Gastrocnemius medialis (tissue), 4 donors: ENCODE data around the gene DTNBP1.

Experiments used
- CTCF ChIP-seq, 5 experiments: fragments of 450-650 bp in 3 of 5; fragments of 200-600 bp in 2 of 5; sonication (generic) in 2 of 5; IDR thresholded peaks in 4 of 5; conservative IDR thresholded peaks in 1 of 5; 1 replicate in 4 of 5; 2 replicates in 1 of 5; pipeline ENCODE4 v1.5.1; 2016 to 2019; ENCODE audit warnings: antibody characterized with exemption in 5 of 5, mild to moderate bottlenecking in 3 of 5, moderate library complexity in 3 of 5
- POLR2A ChIP-seq, 2 donors: fragments of 450-650 bp; IDR thresholded peaks; one replicate each; pipeline ENCODE4 v1.6.1; 2017; ENCODE audit warnings: antibody characterized with exemption in 2 of 2, mild to moderate bottlenecking in 2 of 2, moderate library complexity in 2 of 2

DNA sequence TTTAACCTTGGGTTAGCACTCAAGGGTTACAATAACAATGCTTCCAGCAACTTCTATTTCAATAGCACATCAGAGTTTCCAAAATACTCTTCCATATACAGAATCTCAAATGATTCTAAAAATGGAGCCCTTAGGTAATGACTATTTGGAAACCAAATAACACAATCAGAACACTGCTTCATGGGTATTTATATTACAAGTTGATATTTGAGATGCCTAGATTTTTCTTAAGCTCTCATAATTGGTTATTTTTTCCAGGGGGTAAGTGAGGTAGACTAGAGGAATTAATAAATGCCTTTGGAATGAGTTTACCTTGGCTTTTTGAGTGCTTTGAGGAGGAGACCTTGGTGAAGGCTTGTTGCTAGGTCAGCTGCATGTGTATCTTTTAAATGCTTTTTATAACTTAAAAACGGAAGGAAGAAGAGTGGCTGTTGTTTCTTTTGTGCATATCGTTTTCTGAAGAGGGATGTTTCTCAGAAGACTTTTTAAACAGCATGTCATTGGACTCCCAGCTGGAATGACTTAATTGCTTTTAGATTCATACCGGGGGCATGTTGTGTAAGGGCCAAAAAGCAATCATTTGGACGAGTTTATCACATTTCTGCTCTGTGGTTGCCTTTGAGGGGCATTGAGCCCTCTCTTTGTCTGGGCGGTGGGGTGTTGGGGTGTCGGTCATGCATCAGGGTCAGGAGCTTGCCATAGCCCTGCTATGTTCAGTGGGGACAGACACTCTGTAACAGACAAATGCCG is 186.0 kb downstream of the DTNBP1 start:
- no peak for TF ChIP-seq CTCF (IDR thresholded peaks at IDR 0.05 in 4 of 5, conservative IDR thresholded peaks at IDR 0.05 in 1 of 5)
- no peak for TF ChIP-seq POLR2A (IDR thresholded peaks at IDR 0.05)
